GM19193 (cell line): ENCODE results near the gene PJVK.

Experiments used
- POLR2A ChIP-seq: IDR thresholded peaks from 4 replicates; pipeline ENCODE4 v1.6.1; 2011; ENCODE audit not compliant: insufficient read depth, insufficient read length; ENCODE audit errors: extremely low read depth

Gene PJVK

DNA sequence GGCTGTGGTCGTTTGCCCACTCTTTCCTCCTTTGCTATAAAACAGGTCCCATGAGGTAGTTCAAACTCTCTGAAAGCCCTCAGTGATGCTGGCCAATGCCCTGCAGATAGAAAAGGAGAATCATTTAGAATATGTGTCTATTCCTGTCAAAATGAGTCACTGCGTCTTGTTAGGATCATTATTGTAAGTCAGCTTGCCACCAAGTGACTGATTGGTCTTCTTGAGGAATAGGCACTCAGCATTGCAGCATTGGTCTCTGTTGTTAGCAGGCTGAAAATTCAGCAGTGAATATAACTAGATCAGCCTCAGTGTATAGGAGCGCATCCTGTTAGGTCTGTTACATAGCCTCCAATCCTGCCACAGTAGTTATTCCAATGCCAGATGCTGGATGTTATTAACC is 29.1 kb upstream of the PJVK start:
- no peak for TF ChIP-seq POLR2A

DNA sequence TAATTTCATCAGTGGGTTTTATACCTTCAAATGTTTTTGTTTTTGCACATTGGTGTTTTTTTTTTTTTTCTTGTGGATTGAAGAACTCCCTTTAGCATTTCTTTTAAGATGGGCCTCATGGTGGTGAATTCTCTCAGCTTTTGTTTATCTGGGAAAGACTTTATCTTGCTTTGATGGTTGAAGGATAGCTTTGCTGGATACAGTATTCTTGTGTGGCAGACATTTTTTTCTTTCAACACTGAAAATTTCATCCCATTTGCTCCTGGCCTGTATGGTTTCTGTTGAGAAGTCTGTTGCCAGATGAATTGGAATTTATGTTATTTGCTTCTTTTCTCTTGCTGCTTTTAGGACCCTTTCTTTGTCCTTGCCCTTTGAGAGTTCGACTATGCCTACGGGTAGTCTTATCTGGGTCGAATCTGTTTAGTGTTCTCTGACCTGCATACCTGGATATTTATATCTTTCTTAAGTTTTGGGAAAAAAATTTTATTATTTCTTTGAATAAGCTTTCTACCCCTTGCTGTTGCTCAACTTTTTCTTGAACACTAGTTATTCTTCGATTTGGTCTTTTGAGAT is 25.8 kb upstream of the PJVK start:
- no peak for TF ChIP-seq POLR2A

DNA sequence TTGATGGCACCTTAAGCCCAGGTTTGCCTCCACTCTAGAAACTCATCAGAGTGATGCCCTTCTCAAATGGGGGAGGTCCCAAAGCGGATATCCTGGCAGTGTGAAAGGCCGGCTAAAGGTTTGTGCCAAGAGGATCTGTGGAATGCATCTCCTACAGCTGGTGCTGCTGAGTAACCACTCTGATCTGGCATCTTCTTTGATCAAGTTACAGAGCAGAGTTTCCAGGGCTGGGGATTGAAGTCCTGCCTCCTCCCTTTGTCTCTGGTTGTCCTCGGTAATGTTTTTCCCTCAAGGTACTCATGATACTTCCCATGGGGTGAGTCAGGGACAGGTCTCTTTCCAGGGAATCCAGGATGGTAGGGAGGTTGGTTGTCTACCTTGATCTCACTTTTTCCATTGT is 24.8 kb upstream of the PJVK start:
- TF ChIP-seq POLR2A, result no peak

DNA sequence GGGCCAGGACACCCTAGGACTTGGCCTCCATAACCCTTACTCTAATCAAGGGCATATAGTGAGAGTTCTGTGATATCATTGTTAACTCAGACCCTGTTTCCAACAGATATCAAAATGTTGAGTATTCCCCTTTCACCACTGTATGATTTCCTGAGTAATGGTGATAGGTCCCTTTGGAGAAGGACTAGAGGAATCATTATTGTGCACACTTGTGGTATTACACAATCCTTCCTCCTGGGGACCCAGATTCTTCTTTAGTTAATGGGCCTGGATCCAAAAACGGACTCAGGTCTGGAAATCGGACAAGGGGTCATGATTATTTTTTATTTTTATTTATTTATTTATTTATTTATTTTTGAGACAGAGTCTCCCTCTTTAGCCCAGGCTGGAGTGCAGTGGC is 23.7 kb upstream of the PJVK start:
- no peak for TF ChIP-seq POLR2A

DNA sequence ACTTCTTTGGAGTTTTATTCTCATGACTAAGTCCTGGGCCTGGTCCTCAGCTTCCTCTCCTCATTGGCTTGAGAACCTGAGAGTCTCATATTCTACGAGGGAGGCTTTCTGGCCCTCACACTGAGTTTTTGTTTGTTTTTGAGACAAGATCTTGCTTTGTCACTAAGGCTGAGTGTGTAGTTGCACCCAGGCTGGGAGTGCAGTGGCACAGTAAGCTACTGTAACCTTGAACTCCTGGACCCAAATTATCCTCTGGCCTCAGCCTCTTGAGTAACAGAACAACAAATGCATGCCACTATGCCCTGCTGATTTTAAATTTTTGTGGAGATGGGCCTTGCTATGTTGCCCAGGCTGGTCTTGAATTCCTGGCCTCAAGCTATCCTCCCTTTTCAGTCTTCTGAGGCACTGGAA is 22.8 kb upstream of the PJVK start:
- no peak for TF ChIP-seq POLR2A

DNA sequence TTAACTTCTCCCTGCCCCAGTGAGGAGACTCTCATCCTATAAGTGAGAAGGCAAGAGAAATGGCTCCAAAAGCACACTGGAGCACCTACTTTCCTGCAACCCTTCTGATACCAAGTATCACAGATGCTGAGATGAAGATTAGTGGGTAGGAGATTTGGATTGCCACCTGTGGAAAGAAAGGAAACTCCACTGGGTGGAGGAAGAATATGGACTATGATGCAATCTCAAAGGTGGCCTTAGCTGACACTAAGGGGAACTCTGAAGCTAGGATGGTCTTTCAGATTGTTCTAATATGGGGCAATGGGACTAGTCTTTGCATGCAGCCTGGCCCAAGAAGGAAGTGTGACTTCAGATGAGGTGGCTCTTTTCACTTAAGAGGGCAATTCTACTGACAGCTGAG is 21.8 kb upstream of the PJVK start:
- no peak for TF ChIP-seq POLR2A

DNA sequence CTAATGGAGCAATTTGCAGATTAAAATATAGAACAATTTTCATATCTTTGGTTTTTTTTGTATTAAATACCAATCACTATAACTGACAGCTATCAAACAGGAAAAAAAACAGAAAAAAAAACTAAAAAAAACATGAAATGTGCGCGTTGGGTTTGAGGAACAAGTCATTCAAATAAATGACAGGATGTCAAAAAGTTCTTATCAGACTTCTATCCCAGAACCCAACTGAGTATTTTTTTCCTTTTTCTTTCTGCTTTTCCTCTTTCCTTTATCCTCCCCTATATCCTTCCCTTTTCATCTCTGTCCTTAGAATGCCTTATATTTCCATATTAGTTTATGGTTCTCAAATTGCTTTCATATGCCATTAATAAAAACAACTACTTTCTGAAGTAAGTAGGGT is 14.5 kb upstream of the PJVK start:
- TF ChIP-seq POLR2A, result no peak

DNA sequence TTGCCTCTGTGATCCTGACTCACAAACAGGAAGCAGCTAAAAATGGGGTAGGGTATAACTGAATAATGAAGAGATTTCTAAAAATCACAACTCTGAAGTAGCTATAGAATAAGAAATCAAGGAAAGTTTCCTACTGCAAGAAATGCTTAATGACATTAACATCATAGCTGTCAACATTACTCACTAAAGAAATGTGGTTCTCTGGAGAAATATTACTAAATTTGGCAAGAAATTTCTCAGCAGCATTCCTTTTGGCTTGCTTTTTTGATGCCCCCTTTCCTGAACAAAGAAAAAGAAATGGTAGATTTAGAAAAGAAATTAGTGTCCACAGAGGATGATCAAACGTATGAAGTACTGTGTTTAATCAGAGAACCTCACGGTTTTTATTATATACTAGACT is 9.8 kb upstream of the PJVK start:
- no peak for TF ChIP-seq POLR2A

DNA sequence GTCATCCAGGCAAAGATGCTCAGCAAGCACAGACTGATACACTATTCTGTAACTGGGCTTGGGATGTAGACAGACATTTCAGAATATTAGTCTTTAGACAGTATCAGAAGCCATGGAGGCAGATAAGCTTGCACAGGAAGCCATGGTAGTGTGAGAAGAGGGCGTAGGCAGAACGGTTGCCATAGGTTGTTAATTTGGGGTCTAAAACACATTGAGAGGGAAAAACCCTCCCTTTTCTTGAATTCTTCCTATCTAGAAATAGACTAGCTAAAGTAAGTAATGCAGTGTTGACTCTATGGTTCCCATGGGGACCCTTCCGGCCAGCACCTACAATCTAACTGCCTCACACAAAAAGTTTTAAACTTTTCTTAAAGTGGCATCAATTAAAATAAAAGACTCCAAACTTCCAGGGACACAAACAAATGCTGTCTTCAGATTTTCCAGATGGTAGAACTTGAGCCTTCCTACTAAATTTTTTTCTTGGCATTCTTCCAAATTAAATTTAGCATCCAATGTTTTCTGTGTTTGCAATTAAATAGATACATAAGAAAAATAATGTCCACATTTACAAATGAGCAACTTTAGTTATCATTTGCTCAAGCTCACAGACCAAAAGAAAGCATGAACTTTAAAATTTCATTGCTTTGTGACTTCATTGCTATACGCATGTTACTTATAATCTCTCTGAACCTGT is 2.1 kb upstream of the PJVK start:
- no peak for TF ChIP-seq POLR2A

DNA sequence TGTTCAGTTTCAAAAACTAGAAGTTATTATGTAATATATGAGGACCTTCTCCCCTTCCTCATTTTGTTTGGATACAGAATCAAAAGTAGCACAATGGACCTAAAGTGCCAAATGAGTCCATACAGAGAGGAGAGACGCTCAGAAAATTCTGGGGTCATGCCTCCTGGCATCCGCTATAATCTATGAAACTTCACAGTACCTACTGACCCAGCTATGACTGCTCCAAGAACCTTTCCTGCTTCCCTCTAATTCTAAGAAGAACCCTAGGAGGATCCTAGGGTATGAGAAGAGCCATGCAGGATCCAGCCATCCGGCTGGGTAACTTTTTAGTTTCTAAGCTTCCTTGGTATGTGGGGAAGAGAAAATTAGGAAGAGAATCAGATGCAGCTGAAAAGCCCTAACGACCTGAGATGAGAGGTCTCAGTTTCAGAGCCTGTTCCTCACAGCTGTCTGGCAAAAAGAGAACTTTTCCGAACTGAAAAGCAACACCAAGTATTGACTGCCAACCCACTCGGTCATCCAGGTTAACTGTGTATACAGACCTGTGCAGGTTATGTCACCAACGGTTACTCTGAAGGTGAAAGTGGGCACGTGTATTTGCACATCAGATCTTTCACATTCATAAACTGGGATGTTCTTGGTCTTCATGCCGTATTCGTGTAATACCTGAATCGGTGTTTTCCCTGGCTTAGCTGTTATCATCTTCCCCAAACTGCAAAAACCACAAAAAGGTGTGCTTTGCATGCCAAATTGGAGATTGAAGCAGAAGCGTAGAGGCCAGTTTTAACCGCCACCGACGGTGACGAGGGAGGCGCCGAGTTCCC is 1.3 kb upstream of the PJVK start:
- TF ChIP-seq POLR2A, result no peak

DNA sequence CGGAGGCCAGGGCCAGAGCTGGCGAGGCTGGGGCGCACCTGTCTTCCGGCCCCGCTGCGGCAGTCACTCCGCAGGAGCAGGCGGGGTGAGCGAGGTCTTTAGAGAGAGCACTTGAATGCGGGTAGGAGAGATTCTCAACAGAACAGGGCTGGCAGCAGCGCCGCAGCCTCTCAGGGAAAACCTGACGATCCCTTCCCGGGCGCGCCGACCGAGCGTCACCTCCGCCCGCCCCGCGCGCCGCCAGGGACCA is 729 bp upstream of the PJVK start:
- no peak for TF ChIP-seq POLR2A

DNA sequence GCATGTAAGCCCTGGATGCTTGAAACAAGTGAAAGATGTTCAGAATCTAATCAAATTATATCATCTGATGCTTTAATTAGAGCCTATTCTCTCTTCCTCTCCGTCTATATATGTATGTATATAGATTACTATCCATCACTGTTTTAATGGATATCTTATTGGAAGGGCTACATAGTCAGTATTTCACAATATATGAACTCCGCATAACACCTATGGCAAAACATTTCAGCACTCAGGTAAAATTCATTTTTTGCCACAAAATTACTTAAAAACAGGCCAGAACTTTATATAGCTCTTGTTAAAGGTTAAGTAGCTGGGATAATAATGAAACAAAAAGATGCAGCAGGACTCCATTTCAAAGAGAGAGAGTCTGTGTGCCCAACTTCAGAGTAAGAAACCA is 1.2 kb downstream of the PJVK start:
- no peak for TF ChIP-seq POLR2A

DNA sequence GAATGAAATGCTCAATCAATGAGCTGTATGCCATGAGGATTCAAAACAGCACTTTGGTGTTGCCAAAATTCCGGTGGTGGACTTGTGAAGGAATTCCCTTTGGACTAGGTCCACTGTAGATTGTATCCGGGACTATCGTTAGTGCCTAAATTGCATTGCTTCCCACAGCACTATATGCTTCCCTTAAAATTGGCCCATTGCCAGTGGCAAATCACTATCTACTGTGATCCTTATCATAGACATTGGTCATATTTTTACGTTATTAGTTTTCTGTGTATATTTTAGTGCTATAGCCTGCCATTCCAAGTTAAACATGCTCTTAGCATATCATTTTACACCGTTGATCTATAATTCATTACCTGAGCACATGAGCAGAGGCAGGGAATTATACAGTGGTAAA is 1.7 kb downstream of the PJVK start:
- TF ChIP-seq POLR2A, result no peak

DNA sequence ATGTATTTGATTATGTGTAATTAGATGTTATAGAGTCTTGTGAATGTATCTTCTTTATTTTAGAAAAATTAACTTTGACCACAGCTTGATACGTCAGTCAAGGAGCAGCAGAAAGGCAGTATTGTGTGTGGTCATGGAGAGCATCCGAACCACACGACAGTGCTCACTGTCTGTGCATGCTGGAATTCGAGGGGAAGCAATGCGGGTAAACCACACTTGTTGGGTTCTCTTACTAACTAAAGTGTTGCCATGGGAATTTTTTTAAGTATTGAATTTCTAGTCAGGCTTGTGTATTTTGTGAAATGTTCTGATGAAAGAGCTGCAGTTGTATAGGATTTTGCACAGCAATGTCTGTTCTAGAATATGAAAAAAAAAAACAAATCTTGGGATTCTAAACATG is 4.8 kb downstream of the PJVK start:
- no peak for TF ChIP-seq POLR2A

DNA sequence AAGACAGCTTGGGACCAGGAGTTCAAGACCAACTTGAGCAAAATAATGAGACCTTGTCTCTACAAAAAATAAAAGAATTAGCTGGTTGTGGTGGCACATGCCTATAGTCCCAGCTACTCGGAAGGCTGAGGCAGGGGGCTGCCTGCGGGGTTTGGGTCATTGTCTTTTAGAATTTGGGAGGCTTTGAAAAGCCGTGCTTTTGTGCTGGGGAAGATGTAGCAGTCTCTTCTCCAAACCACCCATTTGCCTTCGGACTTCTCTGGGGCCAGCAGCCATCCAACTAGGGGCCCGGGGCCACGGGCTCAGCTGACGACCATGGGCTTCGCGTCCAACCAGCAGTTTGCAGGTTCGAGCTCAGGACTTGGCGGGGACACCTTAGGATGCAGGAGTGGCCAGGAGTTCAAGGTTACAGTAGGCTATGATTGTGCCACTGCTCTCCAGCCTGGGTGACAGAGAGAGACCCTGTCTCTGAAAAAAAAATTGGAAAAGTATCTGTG is 6.3 kb downstream of the PJVK start:
- TF ChIP-seq POLR2A, result no peak

DNA sequence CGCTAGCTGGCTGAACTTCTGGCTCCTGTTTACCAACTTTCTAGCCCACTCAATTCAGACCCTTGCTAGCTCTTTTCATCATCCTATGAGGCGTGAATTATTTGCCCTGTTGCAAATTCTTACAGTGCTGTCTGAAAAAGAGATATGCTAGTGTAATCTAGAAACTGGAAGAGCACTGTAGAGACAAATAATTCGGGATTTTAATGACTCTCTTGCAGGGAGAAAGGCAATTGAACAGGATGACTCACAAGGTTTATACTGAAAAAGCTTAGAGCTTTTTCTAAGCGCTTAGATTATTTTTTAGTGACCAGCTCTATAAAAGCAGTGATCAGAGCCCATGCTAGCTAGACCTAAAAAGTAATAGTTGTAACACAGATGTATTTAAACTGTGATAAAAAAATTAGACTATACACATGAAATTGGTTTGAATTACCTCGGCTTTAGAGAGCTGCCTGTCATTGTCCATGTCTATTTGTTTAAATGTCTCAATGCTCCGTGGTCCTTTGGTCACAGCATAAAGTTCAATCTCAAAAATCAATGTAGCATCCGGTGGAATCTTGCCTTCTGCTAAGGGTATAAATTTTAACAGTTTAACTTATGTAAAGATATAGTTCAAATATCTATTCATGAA is 18.2 kb downstream of the PJVK start:
- no peak for TF ChIP-seq POLR2A
